HepG2 (cell line): ENCODE data around the gene ZMIZ1. TPM values are rescaled to one million over a fixed set of nuclear protein-coding genes. Genes with fewer than 3 reads are reported as not detected.
A peak's percentile ranks its signal among the peaks of the same experiment; 100 is the strongest.

Experiments used
- BCL3 ChIP-seq: sonication (generic); formaldehyde crosslinking; IDR thresholded peaks from 2 replicates; pipeline ENCODE4 v1.5.1; 2020; ENCODE audit warnings: mild to moderate bottlenecking, missing genetic modification reagents, moderate library complexity
- HNF4G ChIP-seq, 2 experiments: sonication (generic) in 1 of 2; formaldehyde crosslinking in 1 of 2; IDR thresholded peaks; 2 replicates each; pipeline versions ENCODE4 v1.4.0 to v1.6.1; 2011 to 2020; ENCODE audit warnings: borderline replicate concordance in 2 of 2, low read depth in 2 of 2, mild to moderate bottlenecking in 2 of 2, low read length in 1 of 2, missing genetic modification reagents in 1 of 2, moderate library complexity in 1 of 2
- KLF12 ChIP-seq: sonication (generic); formaldehyde crosslinking; IDR thresholded peaks from 2 replicates; pipeline ENCODE4 v1.4.0; 2020; ENCODE audit warnings: missing genetic modification reagents, borderline replicate concordance
- LCORL ChIP-seq, 2 experiments: fragments of 450-650 bp in 1 of 2; sonication (generic) in 1 of 2; formaldehyde crosslinking in 1 of 2; IDR thresholded peaks; 2 replicates each; pipeline versions ENCODE4 v1.5.0 to v1.6.1; 2017 to 2020; ENCODE audit warnings: antibody characterized with exemption in 1 of 2, missing genetic modification reagents in 1 of 2
- MYNN ChIP-seq: sonication (generic); formaldehyde crosslinking; IDR thresholded peaks from 2 replicates; pipeline ENCODE4 v1.4.0; 2020; ENCODE audit warnings: mild to moderate bottlenecking, low read depth, missing genetic modification reagents
- NBN ChIP-seq: fragments of 450-650 bp; conservative IDR thresholded peaks from 2 replicates; pipeline ENCODE4 v1.6.1; 2017
- NFKB2 ChIP-seq: sonication (generic); formaldehyde crosslinking; IDR thresholded peaks from 2 replicates; pipeline ENCODE4 v1.4.0; 2020; ENCODE audit warnings: missing genetic modification reagents, borderline replicate concordance
- TBP ChIP-seq: sonication (generic); formaldehyde crosslinking; IDR thresholded peaks from 2 replicates; pipeline ENCODE4 v1.5.0; 2020; ENCODE audit warnings: missing genetic modification reagents
- TEAD3 ChIP-seq: optimal IDR thresholded peaks from 2 replicates; pipeline ENCODE3; 2016; ENCODE audit warnings: borderline replicate concordance
- ZBTB2 ChIP-seq: sonication (generic); formaldehyde crosslinking; IDR thresholded peaks from 2 replicates; pipeline ENCODE4 v1.8.0; 2022; ENCODE audit warnings: low read depth, missing genetic modification reagents
- ZNF136 ChIP-seq: sonication (generic); formaldehyde crosslinking; IDR thresholded peaks from 2 replicates; pipeline ENCODE4 v1.8.1; 2022; ENCODE audit warnings: low read depth, mild to moderate bottlenecking, moderate library complexity, missing genetic modification reagents
- ZNF407 ChIP-seq: sonication (generic); formaldehyde crosslinking; IDR thresholded peaks from one replicate; pipeline ENCODE4 v1.5.1; 2020; ENCODE audit warnings: mild to moderate bottlenecking, missing genetic modification reagents; ENCODE audit errors: not compliant biosample characterization
- ZNF674 ChIP-seq: sonication (generic); formaldehyde crosslinking; IDR thresholded peaks from 2 replicates; pipeline ENCODE4 v1.5.0; 2020; ENCODE audit warnings: low read depth, mild to moderate bottlenecking, missing genetic modification reagents
- ZNF704 ChIP-seq: sonication (generic); formaldehyde crosslinking; IDR thresholded peaks from 2 replicates; pipeline ENCODE4 v1.8.1; 2023; ENCODE audit warnings: mild to moderate bottlenecking, inconsistent platforms, moderate library complexity, missing genetic modification reagents, borderline replicate concordance
- ZNF709 ChIP-seq: sonication (generic); formaldehyde crosslinking; IDR thresholded peaks from 2 replicates; pipeline ENCODE4 v1.5.0; 2020; ENCODE audit warnings: mild to moderate bottlenecking, missing genetic modification reagents
- ZNF879 ChIP-seq: sonication (generic); formaldehyde crosslinking; IDR thresholded peaks from 2 replicates; pipeline ENCODE4 v1.8.1; 2023; ENCODE audit warnings: missing genetic modification reagents
- polyA plus RNA-seq, 8 experiments: library from polyadenylated mRNA; depleted of rRNA in 3 of 8; stranded (reverse) in 7 of 8; unstranded in 1 of 8; fragments of >200 nt; fragmentation: Illumina TruSeq in 4 of 8; extraction: Trizol in 4 of 8; gene quantifications; 2 replicates each; pipeline versions ENCODE4 v1.2.1 to v1.2.3, GENCODE V29; 2011 to 2016; ENCODE audit warnings: low read depth in 4 of 8, missing spikeins in 1 of 8, mixed read lengths in 1 of 8; ENCODE audit not compliant: insufficient read depth in 1 of 8
- total RNA-seq, 5 experiments: library from RNA; depleted of rRNA; stranded (reverse); fragments of >200 nt; fragmentation: Illumina TruSeq; extraction: Trizol; gene quantifications; 2 replicates each; pipeline ENCODE4 v1.2.3, GENCODE V29; 2016; ENCODE audit warnings: low read depth in 1 of 5

ZMIZ1 gene
- total and polyA plus RNA-seq, 2 of the 13 experiments (the other 11 are each of a cell fraction or from before 2014, with no cell fraction given): 5.3 to 10.2 TPM

- TF ChIP-seq ZNF136 (CRISPR knock-in tag) (no peak), LCORL (IDR thresholded peaks at IDR 0.05) (no peak), LCORL (CRISPR knock-in tag; IDR thresholded peaks at IDR 0.05) (no peak), ZBTB2 (CRISPR knock-in tag) (no peak), MYNN (CRISPR knock-in tag) (no peak), NFKB2 (no peak), ZNF674 (CRISPR knock-in tag) (no peak), ZNF709 (CRISPR knock-in tag) (peak; percentile 69), KLF12 (CRISPR knock-in tag) (no peak), BCL3 (CRISPR knock-in tag) (peak; percentile 76; the same call in 1 of the 2 replicates), ZNF407 (no peak), TBP (CRISPR knock-in tag) (0 out of 2 replicates have a peak, but pooled peaks have one; percentile 12), ZNF704 (CRISPR knock-in tag) (no peak), ZNF879 (CRISPR knock-in tag) (no peak), TEAD3 (CRISPR knock-in tag) (no peak), NBN (no peak), HNF4G (IDR thresholded peaks at IDR 0.05; ENCODE audit: borderline replicate concordance, low read depth, low read length) (no peak; the same call in 1 of the 2 replicates), HNF4G (CRISPR knock-in tag; IDR thresholded peaks at IDR 0.05; ENCODE audit: borderline replicate concordance, low read depth) (no peak)
Measured at GRCh38 chr10:79347226-79347893, 278.6 kb downstream of the ZMIZ1 start, which contains the start of gene PPIF (continued).
